OCI-LY7 (cell line): ENCODE measurements around the gene ELF1. TPM values are rescaled to one million over a fixed set of nuclear protein-coding genes. Genes with fewer than 3 reads are reported as not detected.

ENCODE experiments used
- BruUV-seq: library from RNA; stranded (reverse); fragments of 400-500 nt; replicated peaks from 2 replicates; lab custom pipeline; 2021; lab: Mats Ljungman, UMichigan
- CTCF ChIA-PET: fragments of 300-600 bp; sonication (Branson Sonifier 250); formaldehyde crosslinking; loops from one replicate; lab custom pipeline; 2022; ENCODE audit warnings: antibody characterized with exemption; ENCODE audit not compliant: unreplicated experiment; lab: Charles Lee
- POLR2A ChIA-PET: fragments of 300-600 bp; sonication (Branson Sonifier 250); formaldehyde crosslinking; loops from one replicate; lab custom pipeline; 2022; ENCODE audit warnings: antibody characterized with exemption; lab: Charles Lee
- DNase-seq: peaks from one replicate; pipeline ENCODE4 v3.0.0-alpha.2; 2015; ENCODE audit warnings: low spot score
- H2AFZ ChIP-seq: fragments of 200-600 bp; sonication (generic), shearing (Covaris generic); 2 replicates; pipeline ENCODE4 v1.6.1; 2014; ENCODE audit warnings: mild to moderate bottlenecking, antibody characterized with exemption, low read length, moderate library complexity
- H3K27ac ChIP-seq: fragments of 200-600 bp; sonication (generic); 2 replicates; pipeline ENCODE4 v1.5.1; 2014; ENCODE audit warnings: mixed run types, low read depth, mild to moderate bottlenecking, moderate library complexity, low read length, inconsistent platforms; ENCODE audit not compliant: poor library complexity, severe bottlenecking
- H3K36me3 ChIP-seq: fragments of 200-600 bp; sonication (generic); 2 replicates; pipeline ENCODE4 v1.6.1; 2014; ENCODE audit warnings: mild to moderate bottlenecking, antibody characterized with exemption, low read length, moderate library complexity, mixed read lengths; ENCODE audit not compliant: insufficient read depth
- H3K4me1 ChIP-seq: fragments of 200-600 bp; sonication (generic); 2 replicates; pipeline ENCODE4 v1.5.1; 2014; ENCODE audit warnings: mild to moderate bottlenecking, low read length; ENCODE audit not compliant: insufficient read depth, poor library complexity, severe bottlenecking
- H3K4me2 ChIP-seq: fragments of 200-600 bp; sonication (generic); 2 replicates; pipeline ENCODE4 v1.6.1; 2014; ENCODE audit warnings: mild to moderate bottlenecking, low read length
- H3K4me3 ChIP-seq: fragments of 200-600 bp; sonication (generic); 2 replicates; pipeline ENCODE4 v1.5.1; 2014; ENCODE audit warnings: mild to moderate bottlenecking, low read depth, low read length; ENCODE audit not compliant: poor library complexity, severe bottlenecking
- H3K79me2 ChIP-seq: fragments of 200-600 bp; sonication (generic); 2 replicates; pipeline ENCODE4 v1.6.1; 2016; ENCODE audit warnings: low read depth, mild to moderate bottlenecking, low read length, moderate library complexity, mixed read lengths; ENCODE audit not compliant: insufficient read depth
- H3K9me2 ChIP-seq: fragments of 200-600 bp; sonication (generic); 2 replicates; pipeline ENCODE4 v1.6.1; 2016; ENCODE audit warnings: mild to moderate bottlenecking, low read length, mixed read lengths; ENCODE audit not compliant: insufficient read depth
- H3K9me3 ChIP-seq: fragments of 200-600 bp; sonication (generic); 2 replicates; pipeline ENCODE4 v1.6.1; 2014; ENCODE audit warnings: mild to moderate bottlenecking, mixed run types, low read length, mixed read lengths
- H4K20me1 ChIP-seq: fragments of 200-600 bp; sonication (generic); 2 replicates; pipeline ENCODE4 v1.6.1; 2014; ENCODE audit warnings: mild to moderate bottlenecking, antibody characterized with exemption, low read length, moderate library complexity, mixed read lengths; ENCODE audit not compliant: insufficient read depth
- EZH2phosphoT487 ChIP-seq: fragments of 200-600 bp; sonication (generic); IDR thresholded peaks from 2 replicates; pipeline ENCODE4 v1.6.1; 2018; ENCODE audit warnings: low read depth, borderline replicate concordance, mild to moderate bottlenecking, mixed run types, antibody characterized with exemption, low read length, moderate library complexity, mixed read lengths
- intact Hi-C: fragments of 100-400 bp; cut with micrococcal nuclease; formaldehyde crosslinking; loops from one replicate; pipeline ENCODE4 v1.10.0; 2022; ENCODE audit not compliant: unreplicated experiment
- total RNA-seq, 2 experiments: library from RNA; depleted of rRNA in 1 of 2; stranded (reverse); fragments of >200 nt in 1 of 2; shearing (Covaris generic) in 1 of 2; gene quantifications; 2 replicates each; pipeline ENCODE4 v1.2.3, GENCODE V29; 2014 to 2022
- TF ChIP-seq, protein P1 (sequence below): fragments of 200-600 bp; sonication (generic); conservative IDR thresholded peaks from 2 replicates; pipeline ENCODE4 v1.5.1; 2014; ENCODE audit warnings: mild to moderate bottlenecking, antibody characterized with exemption, low read length, moderate library complexity, mixed read lengths

ELF1 gene
- total RNA-seq, 2 experiments from 2014 or later = 111 to 248 TPM

DNA sequence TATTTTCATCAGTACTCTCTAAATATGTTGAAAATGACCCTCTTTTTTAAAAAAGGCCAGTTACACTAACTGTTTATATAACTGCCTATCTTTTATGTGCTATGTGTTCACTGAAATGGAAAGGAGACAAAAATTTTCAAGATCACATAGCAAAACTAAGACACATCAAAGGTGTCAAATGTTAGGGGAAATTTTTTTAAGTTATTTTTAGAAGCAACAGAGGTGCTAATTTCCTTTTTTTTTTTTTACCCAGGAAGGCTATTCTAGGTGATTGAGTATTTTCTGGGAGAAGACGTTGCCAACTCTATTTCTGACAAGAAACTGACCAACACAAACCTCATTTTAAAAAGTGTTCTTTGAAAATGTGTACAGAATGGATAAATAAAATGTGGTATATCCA, 45.7 kb downstream of the ELF1 start:
- peaks cover 96% of the 10 kb centered on the region for H3K4me1 ChIP-seq

GRCh38 chr13:40971321-40971720, 47.8 kb downstream of the ELF1 start:
- Histone ChIP-seq H3K4me3 (peak overlapping the region; percentile 85), H4K20me1 (peaks cover 90% of the 10 kb centered on the region), H3K9me2 (no peaks in the 10 kb centered on the region), H3K27ac (peak overlapping the region; percentile 32), H3K4me1 (peaks cover 100% of the 10 kb centered on the region), H2AFZ (no peak overlapping the region), H3K79me2 (peaks cover 100% of the 10 kb centered on the region), H3K36me3 (peaks cover 92% of the 10 kb centered on the region), H3K9me3 (no peaks in the 10 kb centered on the region), H3K4me2 (peak overlapping the region; percentile 94)
- POLR2A ChIA-PET = interaction anchor here (0.6 to 2.1 kb wide), 7 partner anchors 8 to 45 kb away, joined by 3 to 13 read pairs (median 4); no protein-coding TSS in a partner anchor
- no peak for DNase-seq
- CTCF ChIA-PET = interaction anchor here (1.8 kb wide), 1 partner anchor 10 kb away, joined by 4 read pairs; no protein-coding TSS in a partner anchor
- no peak for TF ChIP-seq EZH2phosphoT487
- TF ChIP-seq, protein P1, sequence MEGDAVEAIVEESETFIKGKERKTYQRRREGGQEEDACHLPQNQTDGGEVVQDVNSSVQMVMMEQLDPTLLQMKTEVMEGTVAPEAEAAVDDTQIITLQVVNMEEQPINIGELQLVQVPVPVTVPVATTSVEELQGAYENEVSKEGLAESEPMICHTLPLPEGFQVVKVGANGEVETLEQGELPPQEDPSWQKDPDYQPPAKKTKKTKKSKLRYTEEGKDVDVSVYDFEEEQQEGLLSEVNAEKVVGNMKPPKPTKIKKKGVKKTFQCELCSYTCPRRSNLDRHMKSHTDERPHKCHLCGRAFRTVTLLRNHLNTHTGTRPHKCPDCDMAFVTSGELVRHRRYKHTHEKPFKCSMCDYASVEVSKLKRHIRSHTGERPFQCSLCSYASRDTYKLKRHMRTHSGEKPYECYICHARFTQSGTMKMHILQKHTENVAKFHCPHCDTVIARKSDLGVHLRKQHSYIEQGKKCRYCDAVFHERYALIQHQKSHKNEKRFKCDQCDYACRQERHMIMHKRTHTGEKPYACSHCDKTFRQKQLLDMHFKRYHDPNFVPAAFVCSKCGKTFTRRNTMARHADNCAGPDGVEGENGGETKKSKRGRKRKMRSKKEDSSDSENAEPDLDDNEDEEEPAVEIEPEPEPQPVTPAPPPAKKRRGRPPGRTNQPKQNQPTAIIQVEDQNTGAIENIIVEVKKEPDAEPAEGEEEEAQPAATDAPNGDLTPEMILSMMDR = no peak
- no TSS peak for BruUV-seq
- intact Hi-C loops = loop anchor here (10.0 kb wide), 1 partner anchor 343 kb away; the partner anchor contains the start of gene NAA16

More for the DNA sequence above, 45.7 kb downstream of the ELF1 start:
- Histone ChIP-seq H2AFZ (no peak overlapping the region), H3K4me2 (peak overlapping the region; percentile 94), H3K9me3 (no peaks in the 10 kb centered on the region), H3K4me3 (peak overlapping the region; percentile 85), H3K79me2 (peaks cover 100% of the 10 kb centered on the region), H3K36me3 (peaks cover 91% of the 10 kb centered on the region), H3K27ac (peak overlapping the region; percentile 64), H3K9me2 (no peaks in the 10 kb centered on the region), H4K20me1 (peaks cover 84% of the 10 kb centered on the region)
- ChIA-PET POLR2A (interaction anchor here (0.6 to 2.1 kb wide), 19 partner anchors 8 to 100 kb away, joined by 3 to 15 read pairs (median 4); partner anchors contain the start of gene ELF1), CTCF (no interaction called here)
- intact Hi-C loops = loop anchor here (10.0 kb wide), 1 partner anchor 341 kb away; the partner anchor contains the start of gene NAA16
- no peak for DNase-seq
- TF ChIP-seq, protein P1 = no peak
- TF ChIP-seq EZH2phosphoT487 = no peak
- no TSS peak for BruUV-seq

DNA sequence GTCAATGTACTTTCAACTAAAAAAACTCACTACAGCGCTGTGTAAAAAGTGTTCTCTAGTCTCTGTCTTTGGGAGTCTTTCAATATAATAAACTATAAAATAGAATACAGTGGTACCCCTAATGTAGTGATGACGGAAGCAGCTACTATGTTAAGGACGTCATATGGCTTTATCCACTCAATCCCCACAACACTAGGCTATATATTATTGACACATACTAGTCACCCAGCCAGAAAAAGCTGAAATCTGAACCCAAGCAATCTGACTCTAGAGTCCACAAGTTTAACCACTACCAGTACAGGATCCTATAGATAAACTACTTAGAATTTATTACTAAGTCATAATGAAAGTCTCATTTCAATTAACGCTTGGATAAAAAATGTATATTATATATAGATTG, 48.3 kb downstream of the ELF1 start:
- H2AFZ ChIP-seq = no peak overlapping the region
- no peak for DNase-seq
- H3K9me3 ChIP-seq = no peaks in the 10 kb centered on the region
- H3K4me2 ChIP-seq = peak overlapping the region; percentile 94
- intact Hi-C loops = loop anchor here (10.0 kb wide), 1 partner anchor 344 kb away; the partner anchor contains the start of gene NAA16
- no TSS peak for BruUV-seq
- POLR2A ChIA-PET = interaction anchor here (0.6 to 2.1 kb wide), 10 partner anchors 9 to 90 kb away, joined by 3 to 13 read pairs (median 4); no protein-coding TSS in a partner anchor
- CTCF ChIA-PET = interaction anchor here (1.4 to 1.8 kb wide), 2 partner anchors 9 to 49 kb away, joined by 3 to 4 read pairs; no protein-coding TSS in a partner anchor
- H3K9me2 ChIP-seq = no peaks in the 10 kb centered on the region
- no peak for TF ChIP-seq EZH2phosphoT487
- TF ChIP-seq, protein P1 = no peak
- peak overlapping the region; percentile 85 for H3K4me3 ChIP-seq
- peaks cover 100% of the 10 kb centered on the region for H3K79me2 ChIP-seq
- H4K20me1 ChIP-seq = peaks cover 90% of the 10 kb centered on the region
- H3K4me1 ChIP-seq = peaks cover 100% of the 10 kb centered on the region
- peaks cover 92% of the 10 kb centered on the region for H3K36me3 ChIP-seq
- peak overlapping the region; percentile 32 for H3K27ac ChIP-seq
